ENCODE measurements around the gene POLR2A. TPM values are rescaled to one million over a fixed set of nuclear protein-coding genes. Genes with fewer than 3 reads are reported as not detected.

The POLR2A gene
- total RNA-seq, 1 experiment from 2014 or later: 72.1 TPM

- CTCF ChIA-PET: no interaction called here
- no peak for DNase-seq
- H3K4me3 ChIP-seq (ENCODE audit: low read depth, low read length): no peak overlapping the region
- intact Hi-C loops (cut with micrococcal nuclease; ENCODE audit: unreplicated experiment): no loop called here
- H3K9me3 ChIP-seq: peaks cover 4% of the 10 kb centered on the region; the same call in 1 of the 2 replicates
- no peaks in the 10 kb centered on the region for H3K4me1 ChIP-seq
- Mint-ChIP-seq H3K4me3 (ENCODE audit: unreplicated experiment) (no peak overlapping the region), H3K27me3 (ENCODE audit: insufficient read depth, unreplicated experiment) (peaks cover 5% of the 10 kb centered on the region), H3K9me3 (ENCODE audit: unreplicated experiment) (peaks cover 11% of the 10 kb centered on the region), H3K36me3 (ENCODE audit: insufficient read depth, unreplicated experiment) (no peaks in the 10 kb centered on the region), H3K4me1 (ENCODE audit: low read depth, unreplicated experiment) (no peaks in the 10 kb centered on the region), H3K27ac (ENCODE audit: unreplicated experiment) (no peak overlapping the region)
- BruUV-seq (replicated peaks): no TSS peak
- TF ChIP-seq CTCF (IDR thresholded peaks at IDR 0.05; ENCODE audit: insufficient read depth in 1 of 2, low read depth in 1 of 2, low read length in 1 of 2, severe bottlenecking in 1 of 2, unreplicated experiment in 1 of 2): no peak
- no peaks in the 10 kb centered on the region for H3K27me3 ChIP-seq (replicated peaks; ENCODE audit: control insufficient read depth, insufficient read depth, low read length)
- H3K36me3 ChIP-seq (ENCODE audit: control insufficient read depth, insufficient read depth, low read length): no peaks in the 10 kb centered on the region
- POLR2A ChIA-PET: no interaction called here
These were observed 54.9 kb downstream of the POLR2A start for GRCh38 chr17:7538891-7539545.

- ChIA-PET POLR2A (no interaction called here), CTCF (no interaction called here)
- no peak overlapping the region for H3K27ac Mint-ChIP-seq (ENCODE audit: unreplicated experiment)
These were observed 57.0 kb downstream of the POLR2A start for GRCh38 chr17:7541074-7541621.

GRCh38 chr17:7544911-7545310, 60.7 kb downstream of the POLR2A start:
- no peaks in the 10 kb centered on the region for H3K9me3 Mint-ChIP-seq (ENCODE audit: unreplicated experiment)
- BruUV-seq (replicated peaks): no TSS peak
- CTCF ChIA-PET: no interaction called here
- intact Hi-C loops (cut with micrococcal nuclease; ENCODE audit: unreplicated experiment): no loop called here
- POLR2A ChIA-PET: no interaction called here
- no peaks in the 10 kb centered on the region for H3K4me1 ChIP-seq
- H3K27ac Mint-ChIP-seq (ENCODE audit: unreplicated experiment): no peak overlapping the region
- peaks cover 5% of the 10 kb centered on the region for H3K27me3 Mint-ChIP-seq (ENCODE audit: insufficient read depth, unreplicated experiment)
- no peaks in the 10 kb centered on the region for H3K9me3 ChIP-seq
- no peak for TF ChIP-seq CTCF (IDR thresholded peaks at IDR 0.05; ENCODE audit: insufficient read depth in 1 of 2, low read depth in 1 of 2, low read length in 1 of 2, severe bottlenecking in 1 of 2, unreplicated experiment in 1 of 2)
- H3K4me1 Mint-ChIP-seq (ENCODE audit: low read depth, unreplicated experiment): no peaks in the 10 kb centered on the region
- H3K27me3 ChIP-seq (replicated peaks; ENCODE audit: control insufficient read depth, insufficient read depth, low read length): no peaks in the 10 kb centered on the region
- no peak overlapping the region for H3K4me3 Mint-ChIP-seq (ENCODE audit: unreplicated experiment)
- no peaks in the 10 kb centered on the region for H3K36me3 Mint-ChIP-seq (ENCODE audit: insufficient read depth, unreplicated experiment)
- no peak for DNase-seq
- H3K4me3 ChIP-seq (ENCODE audit: low read depth, low read length): no peak overlapping the region
- no peaks in the 10 kb centered on the region for H3K36me3 ChIP-seq (ENCODE audit: control insufficient read depth, insufficient read depth, low read length)

More at GRCh38 chr17:7541074-7541621, 57.0 kb downstream of the POLR2A start:
- no peaks in the 10 kb centered on the region for H3K4me1 ChIP-seq
- no peaks in the 10 kb centered on the region for H3K4me1 Mint-ChIP-seq (ENCODE audit: low read depth, unreplicated experiment)
- no peaks in the 10 kb centered on the region for H3K36me3 Mint-ChIP-seq (ENCODE audit: insufficient read depth, unreplicated experiment)
- no peak overlapping the region for H3K4me3 ChIP-seq (ENCODE audit: low read depth, low read length)
- DNase-seq: no peak
- intact Hi-C loops (cut with micrococcal nuclease; ENCODE audit: unreplicated experiment): no loop called here
- peaks cover 4% of the 10 kb centered on the region; the same call in 1 of the 2 replicates for H3K9me3 ChIP-seq
- peaks cover 5% of the 10 kb centered on the region for H3K27me3 Mint-ChIP-seq (ENCODE audit: insufficient read depth, unreplicated experiment)
- H3K4me3 Mint-ChIP-seq (ENCODE audit: unreplicated experiment): no peak overlapping the region
- H3K36me3 ChIP-seq (ENCODE audit: control insufficient read depth, insufficient read depth, low read length): no peaks in the 10 kb centered on the region
- BruUV-seq (replicated peaks): no TSS peak
- no peaks in the 10 kb centered on the region for H3K27me3 ChIP-seq (replicated peaks; ENCODE audit: control insufficient read depth, insufficient read depth, low read length)
- no peak for TF ChIP-seq CTCF (IDR thresholded peaks at IDR 0.05; ENCODE audit: insufficient read depth in 1 of 2, low read depth in 1 of 2, low read length in 1 of 2, severe bottlenecking in 1 of 2, unreplicated experiment in 1 of 2)
- peaks cover 11% of the 10 kb centered on the region for H3K9me3 Mint-ChIP-seq (ENCODE audit: unreplicated experiment)
